Midbrain (tissue), 1 donor: ENCODE measurements around the gene KIF23.

Source experiments
- DNase-seq: peaks from one replicate; lab custom pipeline; 2025; lab: John Stamatoyannopoulos, UW

Gene KIF23

DNA sequence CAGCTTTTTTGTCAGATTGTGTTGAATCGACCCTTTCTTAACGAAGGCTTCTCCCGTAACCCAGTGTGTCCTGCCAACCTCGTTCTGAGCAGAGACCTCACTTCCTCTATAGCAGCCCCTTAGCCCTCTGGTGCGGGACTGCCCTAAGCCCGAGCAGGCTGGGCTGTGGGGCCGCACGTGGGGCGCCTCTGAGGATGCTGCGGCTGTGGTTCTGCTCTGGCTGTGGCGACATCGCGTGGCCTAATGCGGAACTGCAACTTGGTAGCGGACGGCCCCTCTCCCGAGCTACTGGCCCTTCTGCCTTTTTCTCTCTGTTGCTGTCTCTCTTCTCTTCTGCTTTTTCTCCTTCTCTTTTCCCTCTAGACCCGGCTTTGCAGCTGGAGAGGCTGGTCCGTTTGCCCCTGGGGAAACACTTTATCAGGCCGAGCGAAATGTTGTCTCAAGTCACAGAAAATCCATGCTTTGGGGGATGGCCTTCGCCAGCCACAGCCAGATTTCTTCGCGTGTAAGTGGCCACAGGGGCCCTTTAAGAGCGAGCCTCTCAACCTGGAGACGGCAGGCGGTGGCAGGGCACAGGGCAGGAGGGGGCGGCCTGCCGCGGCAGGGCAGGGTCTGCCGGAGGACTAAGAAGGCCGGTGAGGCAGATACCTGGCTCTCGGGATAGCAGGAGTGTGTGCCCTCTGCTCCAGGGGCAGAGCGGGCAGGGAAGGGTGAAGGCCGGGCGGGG lies 19.4 kb upstream of the KIF23 start:
- DNase-seq = peak; percentile 88

GRCh38 chr15:69395460-69395859 lies 18.7 kb upstream of the KIF23 start:
- no peak for DNase-seq

DNA sequence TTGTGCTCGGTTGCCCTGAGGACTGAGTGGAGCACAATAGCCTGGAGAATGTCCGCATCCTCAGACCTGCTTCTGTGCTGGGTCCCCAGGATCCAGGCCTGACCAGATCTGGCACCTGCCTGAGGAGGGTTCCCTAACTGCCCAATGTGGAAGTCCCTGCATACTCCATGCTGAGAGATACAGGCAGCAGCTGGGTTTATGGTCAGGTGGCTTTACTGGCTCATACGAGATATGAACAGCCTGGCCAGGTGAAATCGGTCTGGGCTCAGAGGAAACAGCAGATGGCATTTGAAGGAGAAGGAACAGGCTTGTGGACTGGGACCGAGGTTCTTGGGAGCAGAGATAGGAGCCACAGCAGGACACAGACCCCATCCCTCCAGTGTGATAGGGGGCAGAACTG lies 18.2 kb upstream of the KIF23 start:
- no peak for DNase-seq

GRCh38 chr15:69398491-69398891 lies 15.7 kb upstream of the KIF23 start:
- no peak for DNase-seq

DNA sequence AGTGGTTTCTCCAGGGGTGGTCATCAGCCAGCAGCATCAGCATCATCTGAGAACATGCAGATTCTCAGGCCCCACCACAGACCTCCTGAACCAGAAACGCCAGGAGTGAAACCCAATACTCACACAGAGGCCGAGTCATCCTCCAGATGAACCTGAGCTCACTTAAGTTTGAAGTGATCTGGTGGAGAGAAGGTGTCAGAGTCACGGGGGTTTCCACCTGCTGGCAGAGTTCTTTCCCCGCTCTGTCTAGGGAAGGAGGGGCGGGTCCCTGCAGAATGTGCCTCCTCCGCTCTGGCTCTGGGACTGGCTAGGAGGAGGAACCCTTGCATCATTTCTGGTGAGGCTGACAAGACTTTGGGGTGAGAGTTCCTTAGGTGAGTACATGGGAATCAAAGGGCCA lies 13.3 kb upstream of the KIF23 start:
- DNase-seq = no peak

DNA sequence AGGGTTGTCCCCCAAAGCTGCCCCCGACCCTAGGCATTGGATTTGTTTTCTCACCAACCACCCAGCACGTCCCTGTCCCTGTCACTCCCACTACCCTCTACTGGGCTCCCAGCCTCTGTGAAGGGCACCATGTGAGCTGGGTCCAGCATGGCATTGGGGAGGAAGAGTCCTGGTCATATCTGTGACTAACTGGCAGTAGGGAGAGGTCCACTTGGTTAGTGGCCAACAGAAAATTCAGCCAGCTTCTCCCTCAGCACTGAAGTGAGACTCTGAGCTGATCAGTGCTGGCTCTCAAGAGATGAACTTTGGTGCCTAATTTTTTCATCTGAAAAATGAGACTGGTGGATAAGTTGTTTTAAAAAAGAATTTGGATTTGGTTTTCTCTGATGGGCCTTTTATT lies 11.3 kb upstream of the KIF23 start:
- no peak for DNase-seq

GRCh38 chr15:69403594-69403993 lies 10.6 kb upstream of the KIF23 start:
- no peak for DNase-seq

DNA sequence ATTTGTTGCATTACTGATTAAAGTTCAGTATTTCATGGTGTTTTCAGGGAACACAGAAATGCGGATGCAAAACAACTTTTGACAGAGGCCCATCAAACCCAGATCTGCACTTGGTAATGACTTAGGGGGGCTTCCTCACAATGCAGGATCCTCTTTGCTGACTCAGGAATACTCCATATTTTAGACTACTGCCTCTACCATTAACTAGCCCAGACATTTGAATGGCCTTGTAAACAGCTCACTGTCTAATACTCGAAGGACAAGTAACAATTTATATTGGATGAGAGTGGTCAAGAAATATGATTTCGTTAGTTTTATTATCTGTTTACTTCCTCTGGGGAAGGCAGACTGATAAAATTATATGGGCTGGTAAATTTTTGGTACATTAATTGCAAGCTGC lies 9.0 kb upstream of the KIF23 start:
- no peak for DNase-seq

DNA sequence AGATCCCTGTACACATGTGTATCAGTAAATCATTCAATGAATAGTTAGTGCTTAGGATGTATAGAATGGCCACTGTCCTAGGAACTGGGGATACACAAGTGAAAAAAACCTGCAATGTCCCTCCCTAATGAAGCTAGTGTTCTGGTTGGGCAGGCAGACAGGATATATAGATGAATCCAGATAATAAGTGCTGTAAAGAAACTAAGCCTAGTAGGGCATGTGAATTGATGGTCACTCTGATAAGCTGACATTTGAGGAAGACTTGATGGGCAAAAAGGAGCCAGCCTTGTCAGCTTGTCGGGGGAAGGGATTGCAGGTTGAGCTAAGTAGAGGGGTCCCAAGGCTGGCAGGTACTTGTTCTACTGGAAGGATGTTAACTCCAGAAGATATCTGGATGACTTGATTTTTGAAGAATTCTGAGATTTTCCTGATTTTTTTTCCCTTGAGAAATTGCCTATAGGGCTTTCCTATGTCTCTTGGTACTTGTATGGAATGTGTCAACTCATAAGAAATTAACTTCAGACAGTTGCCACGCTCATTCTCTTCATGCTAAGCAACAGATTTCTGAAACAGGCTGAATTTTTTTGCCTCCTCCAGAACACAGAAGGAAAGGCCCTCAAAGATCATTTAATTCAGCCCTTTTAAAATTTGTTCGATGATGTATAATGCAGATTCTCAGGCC lies 6.3 kb upstream of the KIF23 start:
- DNase-seq = no peak

DNA sequence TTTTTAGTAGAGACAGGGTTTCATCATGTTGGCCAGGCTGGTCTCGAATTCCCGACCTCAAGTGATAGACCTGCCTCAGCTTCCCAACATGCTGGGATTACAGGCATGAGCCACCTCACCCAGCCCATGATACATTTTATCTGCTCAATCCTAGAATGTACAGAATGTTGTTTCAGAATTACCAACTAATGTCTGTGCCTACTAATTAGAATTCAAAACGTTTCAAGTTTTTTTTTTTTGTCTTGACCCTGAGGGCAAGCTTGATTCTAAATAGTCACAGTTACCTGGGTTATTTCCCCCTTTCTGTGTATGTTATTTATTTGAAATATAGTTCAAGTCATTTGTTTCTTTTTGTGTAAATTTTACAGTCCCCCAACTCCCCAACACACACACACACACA lies 5.3 kb upstream of the KIF23 start:
- no peak for DNase-seq

- DNase-seq = peak; percentile 1
These were observed 3.8 kb upstream of the KIF23 start for GRCh38 chr15:69410248-69410874.

- DNase-seq = no peak
These were observed 1.9 kb upstream of the KIF23 start for GRCh38 chr15:69412274-69412673.

GRCh38 chr15:69412701-69413100 lies 1.4 kb upstream of the KIF23 start:
- no peak for DNase-seq

DNA sequence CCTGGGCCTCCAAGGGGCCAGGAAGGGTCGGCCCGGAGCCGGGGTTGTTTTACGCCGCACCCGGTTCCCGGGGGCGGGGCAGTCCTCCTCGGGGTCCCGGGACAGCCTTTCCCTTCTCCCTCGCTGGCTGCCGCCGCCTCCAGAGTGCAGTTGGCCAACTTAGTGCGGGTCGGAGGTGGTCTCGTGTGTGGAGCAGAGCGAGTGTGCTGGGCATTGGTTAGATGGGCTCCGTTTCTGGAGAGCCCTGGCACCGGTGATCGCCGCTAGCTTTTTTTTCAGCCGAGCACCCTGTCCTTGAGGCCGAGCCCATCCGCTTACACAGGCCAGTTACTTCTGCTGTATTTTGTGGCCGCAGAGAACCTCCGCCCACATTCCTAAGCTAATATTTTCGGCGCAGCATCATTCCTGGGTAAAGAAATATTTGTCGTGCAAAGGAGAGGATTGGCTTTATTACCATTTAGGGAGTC lies 585 bp downstream of the KIF23 start:
- no peak for DNase-seq

- DNase-seq = no peak
These were observed 1.2 kb downstream of the KIF23 start for GRCh38 chr15:69415381-69415780.

DNA sequence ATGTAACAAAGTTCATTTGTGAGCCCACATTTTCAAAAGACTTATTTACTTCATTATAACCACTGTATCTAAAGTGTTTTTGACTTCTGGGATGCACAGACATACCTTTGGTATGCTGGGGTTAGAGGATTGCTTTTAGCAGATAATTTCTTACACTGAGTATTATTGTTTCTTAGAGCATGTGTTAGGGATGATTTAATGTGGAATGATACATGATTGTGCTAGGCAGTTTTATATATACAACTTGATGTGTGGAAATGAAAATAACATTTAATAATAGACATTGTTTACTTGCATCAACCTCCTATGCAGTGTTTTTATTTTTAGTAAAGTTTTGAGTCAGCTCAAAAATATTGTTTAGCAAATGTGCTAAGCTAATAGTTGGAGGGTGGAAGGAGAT lies 3.4 kb downstream of the KIF23 start:
- DNase-seq = no peak

DNA sequence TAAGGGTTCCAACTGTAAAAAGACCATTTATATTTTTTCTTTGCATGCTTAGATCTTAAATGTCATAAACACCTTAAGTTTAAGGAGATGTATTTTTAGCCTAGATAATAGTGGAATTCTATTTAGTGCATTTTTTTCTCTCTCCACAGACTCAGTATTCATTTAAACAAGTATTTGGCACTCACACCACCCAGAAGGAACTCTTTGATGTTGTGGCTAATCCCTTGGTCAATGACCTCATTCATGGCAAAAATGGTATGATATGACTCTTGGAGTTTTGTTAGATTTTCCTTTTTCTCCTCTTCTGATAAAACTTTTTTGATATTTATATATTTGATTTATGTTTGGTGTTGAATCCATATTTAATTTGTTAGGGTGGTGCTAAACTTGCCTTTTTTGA lies 7.3 kb downstream of the KIF23 start:
- no peak for DNase-seq

DNA sequence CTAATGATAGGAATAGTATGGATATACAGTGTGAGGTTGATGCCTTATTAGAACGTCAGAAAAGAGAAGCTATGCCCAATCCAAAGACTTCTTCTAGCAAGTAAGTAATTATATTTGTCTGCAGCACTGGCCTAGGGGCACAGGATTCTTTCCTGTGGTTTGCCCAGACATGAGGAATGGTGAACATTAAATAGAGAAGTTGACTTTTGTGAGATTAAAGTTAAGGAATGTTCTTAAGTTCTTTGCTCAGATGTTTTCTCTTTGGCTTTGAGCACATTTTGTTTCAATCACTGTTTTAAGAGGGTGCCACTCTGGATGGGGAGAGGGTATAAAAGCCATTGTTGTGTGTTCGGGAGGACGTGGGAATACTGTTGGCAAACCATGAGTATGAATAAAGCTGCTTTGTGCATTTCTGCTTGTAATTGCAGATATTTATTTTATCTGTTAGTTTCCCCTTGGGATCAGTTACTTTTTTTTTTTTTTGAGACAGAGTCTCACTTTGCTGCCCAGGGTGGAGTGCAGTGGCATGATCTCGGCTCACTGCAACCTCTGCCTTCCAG lies 8.3 kb downstream of the KIF23 start:
- DNase-seq = no peak

GRCh38 chr15:69424001-69424400 lies 9.9 kb downstream of the KIF23 start:
- DNase-seq = no peak

DNA sequence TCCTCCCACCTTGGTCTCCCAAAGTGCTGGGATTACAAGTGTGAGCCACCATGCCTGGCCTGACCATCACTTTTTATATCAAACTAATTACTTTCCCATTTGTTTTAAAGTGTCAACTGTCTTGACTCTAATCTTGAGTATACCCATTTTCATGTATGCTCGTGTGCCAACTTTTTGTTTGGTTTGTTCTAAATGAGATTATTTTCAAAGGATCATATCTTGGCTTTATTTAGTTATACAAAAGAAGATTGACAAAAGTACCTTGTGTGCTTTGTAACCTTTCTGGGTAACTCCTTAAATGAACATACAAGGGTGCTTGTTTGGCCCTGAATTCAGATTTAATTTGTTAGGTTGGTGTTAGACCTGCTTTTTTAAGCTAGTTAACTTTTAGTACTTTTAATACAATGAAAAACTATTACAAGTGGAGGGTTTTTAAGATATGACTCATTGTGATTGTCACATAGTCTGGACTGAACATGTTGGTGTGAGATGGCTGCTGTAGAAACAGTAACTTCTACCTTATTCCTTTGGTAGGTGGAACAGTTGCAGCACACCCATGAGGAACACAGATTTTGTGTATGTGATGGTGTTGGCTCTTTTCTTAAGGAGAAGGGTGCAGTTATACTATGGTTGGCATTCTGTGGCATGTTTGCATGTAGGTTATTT lies 10.7 kb downstream of the KIF23 start:
- DNase-seq = no peak

DNA sequence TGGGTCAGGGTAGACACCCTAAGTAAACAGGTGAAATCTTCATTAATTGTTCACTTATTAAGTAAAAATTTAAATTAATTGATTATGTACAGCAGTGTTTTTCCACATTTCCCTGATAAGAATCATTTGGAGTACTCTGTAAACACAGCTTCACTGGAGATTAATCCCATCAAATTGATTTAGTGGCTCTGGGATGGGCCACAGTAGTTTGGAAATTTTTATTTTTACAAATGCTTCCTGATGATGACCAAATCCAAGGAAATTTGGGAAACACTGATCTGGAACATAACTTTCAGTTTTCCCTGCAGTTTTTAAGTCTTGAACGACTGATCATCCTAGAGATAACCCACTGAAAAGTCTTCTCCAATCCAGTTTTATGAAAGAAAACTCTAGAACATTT lies 19.7 kb downstream of the KIF23 start:
- no peak for DNase-seq

DNA sequence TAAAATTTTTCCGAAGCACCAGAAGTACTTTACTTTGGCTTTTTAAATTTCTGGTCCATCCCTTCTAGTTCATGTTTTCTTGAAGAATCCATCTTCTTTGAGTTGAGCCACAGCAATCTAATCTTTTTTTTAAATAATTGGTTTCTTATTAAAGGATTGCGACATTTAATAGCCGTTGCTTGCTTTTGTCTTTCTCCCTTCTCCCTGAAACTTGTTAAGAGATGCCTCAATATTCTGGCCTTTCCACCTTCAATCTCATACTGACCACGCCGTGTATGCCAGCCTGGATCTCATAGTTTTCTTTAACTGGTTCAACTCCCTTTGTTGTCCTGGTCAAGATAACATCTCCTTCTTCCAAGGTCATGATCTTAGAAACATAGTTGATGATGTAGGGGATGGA lies 20.1 kb downstream of the KIF23 start:
- no peak for DNase-seq
